Stimulated activated naive CD4-positive, alpha-beta T cell (primary cell): ENCODE results near the gene IFT43.
A peak's percentile ranks its signal among the peaks of the same experiment; 100 is the strongest.

Source experiments
- DNase-seq, 6 experiments: peaks; one replicate each; lab custom pipeline; 2025; lab: John Stamatoyannopoulos, UW

The IFT43 gene

GRCh38 chr14:75985618-75986438, at the start of gene IFT43:
Gene IFT43 (plus strand): TSS chr14:75985763. CDS start chr14:75985787, 24 bp downstream.
- peak; percentile 81 to 90 (median 88) for DNase-seq

- DNase-seq: no peak
These were observed 46.4 kb upstream of the IFT43 start for GRCh38 chr14:75939200-75939599.

GRCh38 chr14:75941030-75941429, 44.5 kb upstream of the IFT43 start:
- no peak for DNase-seq

GRCh38 chr14:75944607-75945241, 40.8 kb upstream of the IFT43 start:
- no peak for DNase-seq

- no peak for DNase-seq
These were observed 38.8 kb upstream of the IFT43 start for GRCh38 chr14:75946785-75947184.

- no peak for DNase-seq
These were observed 33.1 kb upstream of the IFT43 start for GRCh38 chr14:75952489-75952888.

GRCh38 chr14:75959031-75959430, 26.5 kb upstream of the IFT43 start:
- no peak for DNase-seq

- no peak for DNase-seq
These were observed 25.3 kb upstream of the IFT43 start for GRCh38 chr14:75960231-75960630.

GRCh38 chr14:75961662-75962061, 23.9 kb upstream of the IFT43 start:
- no peak for DNase-seq

- DNase-seq: no peak
These were observed 17.7 kb upstream of the IFT43 start for GRCh38 chr14:75967866-75968265.

- DNase-seq: no peak
These were observed 17.1 kb upstream of the IFT43 start for GRCh38 chr14:75968456-75968855.

- no peak for DNase-seq
These were observed 16.4 kb upstream of the IFT43 start for GRCh38 chr14:75969126-75969525.

GRCh38 chr14:75969891-75970290, 15.7 kb upstream of the IFT43 start:
- DNase-seq: no peak

- DNase-seq: no peak
These were observed 14.6 kb upstream of the IFT43 start for GRCh38 chr14:75970989-75971388.

- DNase-seq: no peak
These were observed 14.1 kb upstream of the IFT43 start for GRCh38 chr14:75971509-75971908.

- no peak for DNase-seq
These were observed 12.7 kb upstream of the IFT43 start for GRCh38 chr14:75972801-75973421.

GRCh38 chr14:75976826-75977581, 8.6 kb upstream of the IFT43 start:
- no peak for DNase-seq

- DNase-seq: no peak
These were observed 8.0 kb upstream of the IFT43 start for GRCh38 chr14:75977582-75977943.

- DNase-seq: peak in 4 of 6 experiments; percentile 11 to 39 (median 24)
These were observed 7.3 kb upstream of the IFT43 start for GRCh38 chr14:75978249-75978731.

- peak in 4 of 6 experiments; percentile 4 to 17 (median 7) for DNase-seq
These were observed 6.4 kb upstream of the IFT43 start for GRCh38 chr14:75979071-75979571.

GRCh38 chr14:75979648-75980565, 5.7 kb upstream of the IFT43 start:
- no peak for DNase-seq
